Omental fat pad (tissue), 4 donors: Measurements from ENCODE around the gene SGPL1. TPM values are rescaled to one million over a fixed set of nuclear protein-coding genes. Genes with fewer than 3 reads are reported as not detected.

Experiments used
- ATAC-seq: fragments of 150-250 bp; one replicate; pipeline ENCODE4 v1.9.1; 2016; ENCODE audit warnings: mild to moderate bottlenecking, moderate library complexity; ENCODE audit not compliant: low FRiP score
- DNase-seq: peaks from one replicate; pipeline ENCODE4 v3.0.0-alpha.2; 2019; ENCODE audit warnings: low spot score
- CTCF ChIP-seq, 3 donors: fragments of 450-650 bp; IDR thresholded peaks; one replicate each; pipeline ENCODE4 v1.5.1; 2016 to 2017; ENCODE audit warnings: antibody characterized with exemption in 3 of 3, mild to moderate bottlenecking in 3 of 3, moderate library complexity in 2 of 3
- total RNA-seq, 4 donors: library from RNA; depleted of rRNA; stranded (reverse); fragments of >200 nt; gene quantifications; one replicate each; pipeline ENCODE4 v1.1.0, GENCODE V29; 2016

SGPL1 gene
- total RNA-seq, 4 donors from 2014 or later: 27.8 to 35.3 (median 30.2) TPM

GRCh38 chr10:70864935-70865334, 49.2 kb downstream of the SGPL1 start:
- no peak for TF ChIP-seq CTCF (IDR thresholded peaks at IDR 0.05)
- DNase-seq: no peak
- no peak for ATAC-seq

- no peak for DNase-seq
- ATAC-seq: no peak
- TF ChIP-seq CTCF (IDR thresholded peaks at IDR 0.05): no peak
Observed at GRCh38 chr10:70866424-70866823, 50.7 kb downstream of the SGPL1 start.

GRCh38 chr10:70872291-70872690, 56.5 kb downstream of the SGPL1 start:
- no peak for TF ChIP-seq CTCF (IDR thresholded peaks at IDR 0.05)
- no peak for DNase-seq
- no peak for ATAC-seq

- no peak for DNase-seq
- TF ChIP-seq CTCF (IDR thresholded peaks at IDR 0.05): no peak
- ATAC-seq: no peak
Observed at GRCh38 chr10:70874061-70874460, 58.3 kb downstream of the SGPL1 start.

GRCh38 chr10:70879207-70879606, 63.5 kb downstream of the SGPL1 start:
- DNase-seq: no peak
- TF ChIP-seq CTCF (IDR thresholded peaks at IDR 0.05): no peak
- no peak for ATAC-seq

- DNase-seq: peak; percentile 51
- TF ChIP-seq CTCF (IDR thresholded peaks at IDR 0.05): peak in 2 of 3 donors; percentile 46 to 70
- peak; percentile 73 for ATAC-seq
Observed at GRCh38 chr10:70880077-70880534, 64.4 kb downstream of the SGPL1 start.

- ATAC-seq (no peak), DNase-seq (no peak)
- TF ChIP-seq CTCF (IDR thresholded peaks at IDR 0.05): no peak
Observed at GRCh38 chr10:70884741-70885140, 69.0 kb downstream of the SGPL1 start.
